ENCODE measurements around the gene KRT12. TPM values are rescaled to one million over a fixed set of nuclear protein-coding genes. Genes with fewer than 3 reads are reported as not detected.

The KRT12 gene
- polyA plus RNA-seq, 1 experiment, result not detected

GRCh38 chr17:40819528-40820125, 47.4 kb downstream of the KRT12 start:
- no peak for TF ChIP-seq CTCF (IDR thresholded peaks at IDR 0.05; ENCODE audit: low read depth, low read length)
- ChIA-PET CTCF (interaction anchor here (1.0 to 2.4 kb wide), 7 partner anchors 16 to 848 kb away, joined by 3 to 18 read pairs (median 7); no protein-coding TSS in a partner anchor), POLR2A (interaction anchor here (0.6 to 1.4 kb wide), 5 partner anchors 14 to 869 kb away, joined by 3 to 10 read pairs (median 3); partner anchors contain the start of genes EIF1 and SMARCE1)
- peak overlapping the region; percentile 73 for H3K4me3 ChIP-seq (ENCODE audit: low read depth, low read length)
- H3K27me3 ChIP-seq (ENCODE audit: control insufficient read depth, insufficient read depth, low read length), result no peaks in the 10 kb centered on the region
- H3K9me3 ChIP-seq (ENCODE audit: control insufficient read depth, insufficient read depth, low read length), result no peaks in the 10 kb centered on the region
- H3K27ac ChIP-seq (ENCODE audit: low read depth, low read length), result peak overlapping the region; percentile 59
- DNase-seq (ENCODE audit: low read depth, low spot score), result no peak

- no peak for TF ChIP-seq CTCF (IDR thresholded peaks at IDR 0.05; ENCODE audit: low read depth, low read length)
- POLR2A ChIA-PET, result interaction anchor here (0.6 to 1.4 kb wide), 10 partner anchors 9 to 870 kb away, joined by 3 to 10 read pairs (median 4); partner anchors contain the start of genes EIF1 and SMARCE1
- Histone ChIP-seq H3K27ac (ENCODE audit: low read depth, low read length) (peak overlapping the region; percentile 80), H3K4me3 (ENCODE audit: low read depth, low read length) (peak overlapping the region; percentile 73), H3K27me3 (ENCODE audit: control insufficient read depth, insufficient read depth, low read length) (no peaks in the 10 kb centered on the region), H3K9me3 (ENCODE audit: control insufficient read depth, insufficient read depth, low read length) (no peaks in the 10 kb centered on the region)
- CTCF ChIA-PET, result interaction anchor here (0.6 to 2.4 kb wide), 9 partner anchors 504 to 848 kb away, joined by 3 to 18 read pairs (median 5); no protein-coding TSS in a partner anchor
- DNase-seq (ENCODE audit: low read depth, low spot score), result peak; percentile 30
Measured at GRCh38 chr17:40818733-40819527, 48.1 kb downstream of the KRT12 start.

- peak overlapping the region; percentile 80 for H3K27ac ChIP-seq (ENCODE audit: low read depth, low read length)
- H3K9me3 ChIP-seq (ENCODE audit: control insufficient read depth, insufficient read depth, low read length), result no peaks in the 10 kb centered on the region
- POLR2A ChIA-PET, result interaction anchor here (0.6 to 1.4 kb wide), 9 partner anchors 9 to 870 kb away, joined by 3 to 10 read pairs (median 4); partner anchors contain the start of genes EIF1 and SMARCE1
- CTCF ChIA-PET, result interaction anchor here (0.6 to 2.4 kb wide), 8 partner anchors 504 to 849 kb away, joined by 3 to 18 read pairs (median 4); no protein-coding TSS in a partner anchor
- H3K4me3 ChIP-seq (ENCODE audit: low read depth, low read length), result peak overlapping the region; percentile 64
- DNase-seq (ENCODE audit: low read depth, low spot score), result no peak
- no peaks in the 10 kb centered on the region for H3K27me3 ChIP-seq (ENCODE audit: control insufficient read depth, insufficient read depth, low read length)
- no peak for TF ChIP-seq CTCF (IDR thresholded peaks at IDR 0.05; ENCODE audit: low read depth, low read length)
Measured at GRCh38 chr17:40818343-40818732, 48.7 kb downstream of the KRT12 start.

GRCh38 chr17:40817103-40817682, 49.8 kb downstream of the KRT12 start:
- POLR2A ChIA-PET, result no interaction called here
- Histone ChIP-seq H3K9me3 (ENCODE audit: control insufficient read depth, insufficient read depth, low read length) (no peaks in the 10 kb centered on the region), H3K27me3 (ENCODE audit: control insufficient read depth, insufficient read depth, low read length) (no peaks in the 10 kb centered on the region), H3K4me3 (ENCODE audit: low read depth, low read length) (no peak overlapping the region), H3K27ac (ENCODE audit: low read depth, low read length) (no peak overlapping the region)
- DNase-seq (ENCODE audit: low read depth, low spot score), result no peak
- CTCF ChIA-PET, result interaction anchor here (1.2 to 2.9 kb wide), 4 partner anchors 732 to 849 kb away, joined by 4 to 18 read pairs (median 11); no protein-coding TSS in a partner anchor
- TF ChIP-seq CTCF (IDR thresholded peaks at IDR 0.05; ENCODE audit: low read depth, low read length), result no peak

Data from AG04450 (cell line).